Colonic mucosa (tissue), 4 donors: ENCODE results near the gene ASH1L. TPM values are rescaled to one million over a fixed set of nuclear protein-coding genes. Genes with fewer than 3 reads are reported as not detected.
"Not testable (repeated sequence)": the region's sequence is repeated elsewhere in the genome, so short reads cannot be mapped to it uniquely, and the experiment has no call there.

Experiments used
- DNase-seq: peaks from one replicate; pipeline ENCODE4 v3.0.0-alpha.2; 2020
- H3K27ac ChIP-seq: fragments of 200-600 bp; one replicate; pipeline ENCODE4 v1.8.0; 2021
- H3K27me3 ChIP-seq: fragments of 200-600 bp; one replicate; pipeline ENCODE4 v1.8.0; 2021
- H3K36me3 ChIP-seq: fragments of 200-600 bp; one replicate; pipeline ENCODE4 v1.8.0; 2021
- H3K4me1 ChIP-seq: fragments of 200-600 bp; one replicate; pipeline ENCODE4 v1.8.0; 2021; ENCODE audit warnings: mild to moderate bottlenecking
- H3K4me3 ChIP-seq: fragments of 200-600 bp; one replicate; pipeline ENCODE4 v1.8.0; 2021
- H3K9ac ChIP-seq, 2 donors: one replicate each; pipeline ENCODE4 v1.7.0; 2013; ENCODE audit warnings: control low read depth in 2 of 2, low read depth in 2 of 2, low read length in 2 of 2
- H3K9me3 ChIP-seq: fragments of 200-600 bp; one replicate; pipeline ENCODE4 v1.8.0; 2021
- intact Hi-C: fragments of 100-400 bp; cut with DNase I; formaldehyde crosslinking; loops from one replicate; pipeline ENCODE4 v1.14.1; 2022
- total RNA-seq, 2 donors: library from RNA; stranded (reverse); fragmentation: NEBNext Ultra II Directional in 1 of 2; extraction: Animal tissue kit (Norgen Biotek cat#: 25700) in 1 of 2; gene quantifications; one replicate each; pipeline ENCODE4 v1.2.1, GENCODE V29; 2021
- TF ChIP-seq, protein P1 (sequence below): fragments of 200-600 bp; IDR thresholded peaks from one replicate; pipeline ENCODE4 v1.8.0; 2022; ENCODE audit warnings: antibody characterized with exemption, mild to moderate bottlenecking
- donor health status: healthy.
- donor health status: DM: no; HTN: no; CAD: no.
- donor health status: DM: no; HTN: no; CAD: no.

Gene ASH1L
- total RNA-seq, 2 donors from 2014 or later, result 37.7 to 47.2 TPM

DNA sequence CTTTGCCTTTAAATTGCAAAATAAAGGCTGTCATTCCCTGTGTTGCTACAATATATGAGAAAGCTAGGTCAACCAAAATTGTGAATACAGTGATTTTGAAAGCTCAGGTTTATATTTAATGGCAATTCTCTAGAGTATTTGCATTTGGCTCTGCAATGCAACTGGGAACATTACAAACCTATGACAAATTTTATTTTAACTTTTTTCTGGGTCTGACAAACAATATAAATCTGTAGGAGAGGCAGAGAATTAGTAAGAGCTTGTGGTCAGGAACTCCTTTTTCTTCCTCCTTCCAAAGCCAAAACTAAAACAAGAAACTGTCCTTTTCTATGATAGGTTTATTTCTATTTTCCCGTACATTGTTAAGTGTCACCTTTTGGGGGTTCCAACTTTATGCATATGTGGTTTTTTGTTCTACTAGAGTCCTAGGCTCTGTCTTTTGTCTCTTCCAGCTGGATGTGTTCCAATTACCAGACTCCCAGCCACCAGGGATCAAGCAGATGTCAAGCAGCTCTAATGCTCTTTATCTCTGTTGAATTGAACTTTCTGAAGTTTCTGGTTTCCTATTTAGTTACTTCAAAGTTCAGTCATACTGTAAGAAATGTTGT lies 106.9 kb downstream of the ASH1L start:
- no peak for DNase-seq
- Histone ChIP-seq H3K4me1 (no peaks in the 10 kb centered on the region), H3K9me3 (no peaks in the 10 kb centered on the region), H3K36me3 (peaks cover 6% of the 10 kb centered on the region), H3K27me3 (no peaks in the 10 kb centered on the region), H3K9ac (no peak overlapping the region), H3K27ac (no peak overlapping the region), H3K4me3 (no peak overlapping the region)
- intact Hi-C loops, result no loop called here
- TF ChIP-seq, protein P1, sequence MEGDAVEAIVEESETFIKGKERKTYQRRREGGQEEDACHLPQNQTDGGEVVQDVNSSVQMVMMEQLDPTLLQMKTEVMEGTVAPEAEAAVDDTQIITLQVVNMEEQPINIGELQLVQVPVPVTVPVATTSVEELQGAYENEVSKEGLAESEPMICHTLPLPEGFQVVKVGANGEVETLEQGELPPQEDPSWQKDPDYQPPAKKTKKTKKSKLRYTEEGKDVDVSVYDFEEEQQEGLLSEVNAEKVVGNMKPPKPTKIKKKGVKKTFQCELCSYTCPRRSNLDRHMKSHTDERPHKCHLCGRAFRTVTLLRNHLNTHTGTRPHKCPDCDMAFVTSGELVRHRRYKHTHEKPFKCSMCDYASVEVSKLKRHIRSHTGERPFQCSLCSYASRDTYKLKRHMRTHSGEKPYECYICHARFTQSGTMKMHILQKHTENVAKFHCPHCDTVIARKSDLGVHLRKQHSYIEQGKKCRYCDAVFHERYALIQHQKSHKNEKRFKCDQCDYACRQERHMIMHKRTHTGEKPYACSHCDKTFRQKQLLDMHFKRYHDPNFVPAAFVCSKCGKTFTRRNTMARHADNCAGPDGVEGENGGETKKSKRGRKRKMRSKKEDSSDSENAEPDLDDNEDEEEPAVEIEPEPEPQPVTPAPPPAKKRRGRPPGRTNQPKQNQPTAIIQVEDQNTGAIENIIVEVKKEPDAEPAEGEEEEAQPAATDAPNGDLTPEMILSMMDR, result no peak

DNA sequence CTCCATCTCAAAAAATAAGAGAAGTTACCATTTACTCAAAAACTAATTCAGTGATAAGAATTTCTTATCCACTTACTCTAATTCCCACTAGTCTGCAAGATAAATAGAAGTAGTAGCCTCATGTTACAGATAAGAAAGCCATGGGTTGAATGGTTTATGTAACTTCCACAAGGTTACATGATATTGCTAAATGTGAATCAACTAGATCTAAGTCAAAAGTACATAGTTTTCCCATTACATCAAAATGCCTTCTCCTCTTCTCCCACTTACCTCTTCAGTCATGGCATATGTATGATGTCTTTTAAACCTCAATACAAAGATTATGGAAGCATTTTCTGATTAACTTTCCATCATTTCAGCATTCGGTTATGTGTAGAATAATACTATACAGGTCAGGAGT lies 108.5 kb downstream of the ASH1L start:
- Histone ChIP-seq H3K27me3 (no peaks in the 10 kb centered on the region), H3K4me3 (no peak overlapping the region), H3K9me3 (no peaks in the 10 kb centered on the region), H3K4me1 (no peaks in the 10 kb centered on the region), H3K9ac (no peak overlapping the region), H3K27ac (no peak overlapping the region), H3K36me3 (no peaks in the 10 kb centered on the region)
- DNase-seq, result no peak
- TF ChIP-seq, protein P1, result no peak
- intact Hi-C loops, result no loop called here

DNA sequence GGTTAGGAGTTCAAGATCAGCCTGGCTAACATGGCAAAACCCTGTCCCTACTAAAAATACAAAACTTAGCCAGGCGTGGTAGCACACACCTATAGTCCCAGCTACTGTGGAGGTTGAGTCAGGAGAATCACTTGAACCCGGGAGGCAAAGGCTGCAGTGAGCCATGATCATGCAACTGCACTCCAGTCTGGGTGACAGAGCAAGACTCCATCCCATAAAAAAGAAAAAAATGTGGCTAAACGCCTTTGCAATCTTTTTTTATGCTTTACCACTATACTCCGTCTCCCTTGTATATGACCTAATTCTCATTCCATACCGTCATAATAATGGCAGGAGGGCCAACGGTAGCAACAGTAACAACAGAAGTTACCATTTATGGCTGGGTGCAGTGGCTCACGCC lies 109.5 kb downstream of the ASH1L start:
- no peak for DNase-seq
- no peak overlapping the region for H3K9ac ChIP-seq
- H3K27me3 ChIP-seq, result no peaks in the 10 kb centered on the region
- intact Hi-C loops, result no loop called here
- H3K36me3 ChIP-seq, result no peaks in the 10 kb centered on the region
- H3K4me3 ChIP-seq, result no peak overlapping the region
- H3K27ac ChIP-seq, result no peak overlapping the region
- no peaks in the 10 kb centered on the region for H3K9me3 ChIP-seq
- no peaks in the 10 kb centered on the region for H3K4me1 ChIP-seq
- TF ChIP-seq, protein P1, result no peak

DNA sequence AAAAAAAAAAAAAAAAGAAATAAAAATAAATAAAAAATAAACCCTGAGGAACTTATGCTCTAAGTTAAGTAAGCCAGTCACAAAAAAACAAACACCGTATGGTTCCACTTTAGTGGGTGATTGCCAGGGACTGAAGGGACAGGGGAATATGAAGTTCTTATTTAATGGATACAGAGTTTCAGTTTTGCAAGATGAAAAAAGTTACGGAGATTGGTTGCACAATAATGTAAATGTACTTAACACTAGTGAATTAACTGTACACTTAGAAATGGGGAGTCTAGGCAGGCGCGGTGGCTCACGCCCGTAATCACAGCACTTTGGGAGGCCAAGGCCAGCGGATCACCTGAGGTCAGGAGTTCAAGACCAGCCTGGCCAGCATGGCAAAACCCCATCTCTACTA lies 111.4 kb downstream of the ASH1L start:
- DNase-seq, result no peak
- no peaks in the 10 kb centered on the region for H3K36me3 ChIP-seq
- TF ChIP-seq, protein P1, result no peak

DNA sequence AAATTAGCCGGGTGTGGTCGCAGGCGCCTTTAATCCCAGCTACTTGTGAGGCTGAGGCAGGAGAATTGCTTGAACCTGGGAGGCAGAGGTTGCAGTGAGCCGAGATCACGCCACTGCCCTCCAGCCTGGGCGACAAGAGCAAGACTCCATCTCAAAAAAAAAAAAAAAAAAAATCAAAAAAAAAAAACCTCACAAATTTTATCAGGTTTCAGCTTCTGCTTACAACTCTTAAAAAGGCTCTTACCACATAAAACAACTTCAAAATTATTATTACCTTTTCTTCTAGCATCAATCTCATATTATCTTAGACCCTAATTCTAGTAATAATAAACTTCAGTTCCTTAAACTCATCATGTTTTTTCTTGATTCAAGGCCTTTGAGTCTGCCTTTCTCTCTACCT lies 120.2 kb downstream of the ASH1L start:
- H3K4me3 ChIP-seq, H3K36me3 ChIP-seq, H3K9ac ChIP-seq, intact Hi-C loops, H3K9me3 ChIP-seq, H3K4me1 ChIP-seq, H3K27ac ChIP-seq, H3K27me3 ChIP-seq, DNase-seq: not testable (repeated sequence)

More for the DNA sequence above, 111.4 kb downstream of the ASH1L start:
- Histone ChIP-seq H3K4me1 (no peaks in the 10 kb centered on the region), H3K27ac (no peak overlapping the region), H3K4me3 (no peak overlapping the region), H3K9ac (no peak overlapping the region), H3K27me3 (no peaks in the 10 kb centered on the region), H3K9me3 (no peaks in the 10 kb centered on the region)
- intact Hi-C loops, result no loop called here

DNA sequence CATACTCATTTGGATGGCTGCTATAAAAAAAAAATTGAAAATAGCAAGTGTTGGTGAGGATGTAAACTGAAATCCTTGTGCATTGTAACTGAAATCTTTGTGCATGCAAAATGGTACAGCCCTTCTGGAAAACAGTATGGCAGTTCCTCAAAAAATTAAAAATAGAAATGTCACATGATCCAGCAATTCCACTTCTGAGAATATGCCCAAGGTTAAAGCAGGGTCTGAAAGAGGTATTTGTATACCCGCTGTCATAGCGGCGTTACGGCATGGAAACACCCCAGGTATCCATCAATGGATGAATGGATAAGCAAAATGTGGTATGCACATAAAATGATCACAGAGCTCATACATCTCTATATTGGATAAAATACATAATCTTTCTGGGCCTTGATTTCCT lies 125.2 kb downstream of the ASH1L start:
- H3K36me3 ChIP-seq, result no peaks in the 10 kb centered on the region
- TF ChIP-seq, protein P1, result no peak
- no peaks in the 10 kb centered on the region for H3K4me1 ChIP-seq
- H3K9ac ChIP-seq, result no peak overlapping the region
- DNase-seq, result no peak
- H3K27ac ChIP-seq, result no peak overlapping the region
- H3K9me3 ChIP-seq, result no peaks in the 10 kb centered on the region
- H3K4me3 ChIP-seq, result no peak overlapping the region
- no peaks in the 10 kb centered on the region for H3K27me3 ChIP-seq
- intact Hi-C loops, result no loop called here

DNA sequence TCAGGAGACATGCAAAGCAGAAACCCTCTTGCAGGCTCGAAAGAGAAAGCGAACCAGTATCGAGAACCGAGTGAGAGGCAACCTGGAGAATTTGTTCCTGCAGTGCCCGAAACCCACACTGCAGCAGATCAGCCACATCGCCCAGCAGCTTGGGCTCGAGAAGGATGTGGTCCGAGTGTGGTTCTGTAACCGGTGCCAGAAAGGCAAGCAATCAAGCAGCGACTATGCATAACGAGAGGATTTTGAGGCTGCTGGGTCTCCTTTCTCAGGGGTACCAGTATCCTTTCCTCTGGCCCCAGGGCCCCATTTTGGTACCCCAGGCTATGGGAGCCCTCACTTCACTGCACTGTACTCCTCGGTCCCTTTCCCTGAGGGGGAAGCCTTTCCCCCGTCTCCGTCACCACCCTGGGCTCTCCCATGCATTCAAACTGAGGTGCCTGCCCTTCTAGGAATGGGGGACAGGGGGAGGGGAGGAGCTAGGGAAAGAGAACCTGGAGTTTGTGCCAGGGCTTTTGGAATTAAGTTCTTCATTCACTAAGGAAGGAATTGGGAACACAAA lies 128.7 kb downstream of the ASH1L start:
- H3K9me3 ChIP-seq, H3K4me3 ChIP-seq, H3K4me1 ChIP-seq, H3K9ac ChIP-seq, H3K36me3 ChIP-seq, DNase-seq, H3K27me3 ChIP-seq, intact Hi-C loops, H3K27ac ChIP-seq: not testable (repeated sequence)

DNA sequence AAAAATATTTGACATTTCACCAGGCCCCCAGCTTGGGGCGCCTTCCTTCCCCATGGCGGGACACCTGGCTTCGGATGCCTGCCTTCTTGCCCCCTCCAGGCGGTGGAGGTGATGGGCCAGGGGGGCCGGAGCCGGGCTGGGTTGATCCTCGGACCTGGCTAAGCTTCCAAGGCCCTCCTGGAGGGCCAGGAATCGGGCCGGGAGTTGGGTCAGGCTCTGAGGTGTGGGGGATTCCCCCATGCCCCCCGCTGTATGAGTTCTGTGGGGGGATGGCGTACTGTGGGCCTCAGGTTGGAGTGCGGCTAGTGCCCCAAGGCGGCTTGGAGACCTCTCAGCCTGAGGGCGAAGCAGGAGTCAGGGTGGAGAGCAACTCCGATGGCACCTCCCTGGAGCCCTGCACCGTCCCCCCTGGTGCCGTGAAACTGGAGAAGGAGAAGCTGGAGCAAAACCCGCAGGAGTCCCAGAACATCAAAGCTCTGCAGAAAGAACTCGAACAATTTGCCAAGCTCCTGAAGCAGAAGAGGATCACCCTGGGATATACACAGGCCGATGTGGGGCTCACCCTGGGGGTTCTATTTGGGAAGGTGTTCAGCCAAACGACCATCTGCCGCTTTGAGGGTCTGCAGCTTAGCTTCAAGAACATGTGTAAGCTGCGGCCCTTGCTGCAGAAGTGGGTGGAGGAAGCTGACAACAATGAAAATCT lies 129.3 kb downstream of the ASH1L start:
- DNase-seq, H3K9me3 ChIP-seq, H3K4me3 ChIP-seq, H3K4me1 ChIP-seq, H3K27me3 ChIP-seq, H3K9ac ChIP-seq, H3K27ac ChIP-seq, intact Hi-C loops, H3K36me3 ChIP-seq: not testable (repeated sequence)
